IMR-90 (cell line): ENCODE measurements around the gene PPIA. TPM values are rescaled to one million over a fixed set of nuclear protein-coding genes. Genes with fewer than 3 reads are reported as not detected.

Source experiments
- CTCF ChIP-seq: conservative IDR thresholded peaks from 2 replicates; pipeline ENCODE4 v1.5.1; 2012; ENCODE audit warnings: mild to moderate bottlenecking, low read depth, low read length, improper control_type of control experiment
- MAZ ChIP-seq: IDR thresholded peaks from 2 replicates; pipeline ENCODE4 v1.6.1; 2012; ENCODE audit warnings: low read depth, mild to moderate bottlenecking, low read length, improper control_type of control experiment, moderate library complexity, borderline replicate concordance
- RFX5 ChIP-seq: IDR thresholded peaks from 2 replicates; pipeline ENCODE4 v1.8.0; 2012; ENCODE audit warnings: low read depth, mild to moderate bottlenecking, low read length, moderate library complexity
- SMC3 ChIP-seq: fragments of 150-350 bp; IDR thresholded peaks from 2 replicates; pipeline ENCODE4 v1.6.1; 2016; ENCODE audit warnings: low read depth, mild to moderate bottlenecking, antibody characterized with exemption, low read length, moderate library complexity
- polyA plus RNA-seq, 3 experiments: library from polyadenylated mRNA; depleted of rRNA; stranded (reverse); fragments of >200 nt; gene quantifications; 2 replicates each; pipeline ENCODE4 v1.2.3, GENCODE V29; 2012; ENCODE audit warnings: low replicate concordance in 1 of 3
- total RNA-seq: library from RNA; depleted of rRNA; stranded (reverse); fragments of >200 nt; gene quantifications from 2 replicates; pipeline ENCODE4 v1.2.3, GENCODE V29; 2012

PPIA gene
- total and polyA plus RNA-seq, 2 of the 4 experiments (the other 2 are of a cell fraction) = 3,396 to 4,883 TPM

- no peak for TF ChIP-seq CTCF
- TF ChIP-seq MAZ = no peak
- no peak for TF ChIP-seq RFX5
- TF ChIP-seq SMC3 = no peak
Measured at GRCh38 chr7:44849885-44850544, 53.5 kb downstream of the PPIA start (continued).
